Activated CD4-positive, alpha-beta T cell treated with anti-CD3 and anti-CD28 coated beads, Interleukin-2, amount 50 U/mL, for 48 hours (primary cell): ENCODE measurements around the gene PDE1A.

Experiments
- DNase-seq, 2 experiments: peaks; one replicate each; pipeline ENCODE4 v3.0.0-alpha.2; 2020

PDE1A gene

DNA sequence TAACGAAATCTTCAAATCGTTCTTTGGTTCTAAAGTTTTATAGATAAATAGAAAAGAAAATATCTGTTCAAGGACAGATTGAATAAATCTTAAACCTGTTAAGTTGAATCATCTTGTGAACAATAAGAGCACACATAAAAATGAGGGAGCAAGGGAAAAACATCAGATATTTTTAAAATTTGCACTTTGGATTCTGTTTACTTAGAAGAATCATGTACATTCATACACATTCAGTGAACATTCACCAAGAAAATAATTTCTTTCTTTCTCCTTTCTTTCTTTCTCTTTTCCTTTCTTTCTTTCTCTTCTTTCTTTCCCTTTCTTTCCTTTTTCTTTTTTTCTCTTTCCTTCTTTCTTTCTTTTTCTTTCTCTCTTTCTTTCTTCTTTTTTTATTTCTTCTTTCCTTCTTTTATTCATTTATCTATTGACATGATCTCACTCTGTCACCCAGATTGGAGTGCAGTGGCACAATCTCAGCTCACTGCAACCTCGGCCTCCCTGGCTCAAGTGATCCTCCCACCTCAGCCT, 164.9 kb downstream of the PDE1A start:
- DNase-seq, result no peak

DNA sequence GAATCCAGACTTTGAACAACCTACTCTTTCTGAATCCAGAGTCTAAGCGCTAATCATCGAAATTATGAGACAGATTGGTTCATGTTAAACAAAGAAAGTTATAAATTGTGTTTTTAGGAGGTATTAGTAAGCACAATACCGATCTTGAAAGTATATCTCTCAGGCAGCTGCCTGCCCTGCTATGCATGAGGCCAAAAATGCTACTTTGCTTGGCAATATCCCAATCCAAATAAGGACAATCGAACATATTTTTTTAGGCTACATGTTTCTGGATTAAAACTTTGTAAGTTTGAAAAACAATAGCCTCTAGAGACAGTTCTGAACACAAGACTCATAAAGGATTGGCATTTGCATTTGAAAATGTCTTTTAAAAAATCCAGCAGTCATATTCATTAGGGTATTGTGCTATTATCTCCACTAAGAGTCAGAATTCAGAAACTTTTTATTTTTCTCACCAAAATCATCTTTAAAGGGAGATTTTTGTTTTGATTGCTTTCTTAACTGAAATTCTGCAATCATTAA, 167.1 kb downstream of the PDE1A start:
- DNase-seq, result no peak

DNA sequence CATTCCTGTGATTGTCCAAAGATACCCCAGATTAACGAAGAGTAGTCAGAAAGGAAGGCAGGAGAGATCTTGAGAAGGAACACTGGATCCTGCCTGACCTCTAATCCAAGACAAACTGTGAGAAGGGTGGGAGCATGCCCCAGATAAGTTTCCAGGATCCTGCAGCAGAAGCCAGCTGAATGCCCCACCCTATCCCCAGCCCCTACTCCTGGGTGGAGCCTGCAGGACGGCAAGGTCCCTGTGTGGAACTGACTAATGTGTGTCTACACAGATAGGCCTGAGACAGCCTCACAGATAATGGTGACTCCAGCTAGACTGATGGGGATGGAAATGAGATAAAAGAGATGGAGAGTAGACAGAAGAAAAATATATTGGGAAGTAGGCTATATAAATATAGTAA, 174.3 kb downstream of the PDE1A start:
- DNase-seq, result no peak

DNA sequence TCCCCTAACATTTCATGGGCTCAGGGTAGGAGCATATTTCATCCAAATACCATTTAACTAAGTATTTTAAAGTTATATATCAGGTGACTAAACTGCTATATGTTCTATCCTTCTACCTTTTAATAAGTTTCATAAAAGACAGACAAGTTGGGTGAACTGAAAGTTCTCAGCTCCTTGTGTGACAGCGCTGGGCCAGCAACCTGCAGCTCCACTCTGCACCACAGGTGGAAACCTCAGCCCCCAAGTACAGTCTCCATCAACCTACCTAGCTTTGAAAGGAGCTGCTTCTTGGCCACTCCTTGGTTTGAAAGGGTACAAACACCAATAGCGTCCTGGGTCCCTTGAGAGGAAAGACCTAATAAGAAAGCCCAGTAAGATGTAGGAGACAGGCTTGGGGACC, 177.9 kb downstream of the PDE1A start:
- DNase-seq, result no peak

DNA sequence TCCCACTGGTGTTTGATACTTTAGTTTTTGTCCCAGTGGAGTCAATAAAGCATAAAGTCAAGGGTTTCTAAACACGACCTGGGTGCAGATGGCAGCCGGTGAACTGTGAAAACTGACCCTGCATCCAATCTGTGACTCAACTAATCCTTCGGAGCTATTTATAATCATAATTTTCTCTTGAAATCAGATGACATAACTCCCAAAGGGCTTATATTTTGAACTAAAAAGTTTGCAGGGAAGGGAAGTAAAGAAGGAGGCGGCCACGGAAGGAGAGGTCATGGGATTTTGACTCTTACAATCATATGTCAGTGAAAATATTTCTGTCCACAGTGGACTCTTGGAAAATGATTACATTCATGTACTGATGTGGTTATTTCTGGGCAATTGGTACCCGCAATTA, 178.5 kb downstream of the PDE1A start:
- DNase-seq, result no peak

GRCh38 chr2:182247831-182248230, 179.0 kb downstream of the PDE1A start:
- no peak for DNase-seq

- DNase-seq, result no peak
Measured at GRCh38 chr2:182245963-182246362, 180.9 kb downstream of the PDE1A start.

- no peak for DNase-seq
Measured at GRCh38 chr2:182242609-182243008, 184.2 kb downstream of the PDE1A start.

- no peak for DNase-seq
Measured at GRCh38 chr2:182241936-182242335, 184.9 kb downstream of the PDE1A start.

DNA sequence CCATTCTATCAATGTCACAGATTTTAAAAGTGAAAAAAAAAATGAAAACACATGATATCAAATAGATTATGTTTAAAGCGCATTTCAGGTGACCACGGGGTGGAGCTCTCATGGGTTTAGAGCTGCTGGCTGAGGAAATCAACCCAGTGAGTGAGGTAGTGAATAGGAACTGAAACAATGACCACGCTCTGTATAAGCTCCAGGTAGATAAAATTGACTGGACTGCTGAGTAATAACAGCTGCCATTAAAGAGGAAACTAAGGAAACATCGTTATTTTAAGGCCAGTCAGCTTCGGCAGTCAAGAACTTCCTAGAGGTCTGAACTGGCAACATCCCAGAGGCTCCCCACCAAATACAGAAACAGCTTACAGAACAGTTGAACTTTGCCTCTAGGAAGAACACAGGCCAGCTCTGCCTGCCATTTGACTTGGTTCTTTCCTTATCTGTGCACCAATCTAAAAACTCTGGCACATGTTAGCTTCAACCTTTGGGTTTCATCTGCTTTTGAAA, 185.9 kb downstream of the PDE1A start:
- peak; percentile 5 to 14 for DNase-seq

- no peak for DNase-seq
Measured at GRCh38 chr2:182230561-182230960, 196.3 kb downstream of the PDE1A start.

- DNase-seq, result no peak
Measured at GRCh38 chr2:182229297-182229696, 197.5 kb downstream of the PDE1A start.

DNA sequence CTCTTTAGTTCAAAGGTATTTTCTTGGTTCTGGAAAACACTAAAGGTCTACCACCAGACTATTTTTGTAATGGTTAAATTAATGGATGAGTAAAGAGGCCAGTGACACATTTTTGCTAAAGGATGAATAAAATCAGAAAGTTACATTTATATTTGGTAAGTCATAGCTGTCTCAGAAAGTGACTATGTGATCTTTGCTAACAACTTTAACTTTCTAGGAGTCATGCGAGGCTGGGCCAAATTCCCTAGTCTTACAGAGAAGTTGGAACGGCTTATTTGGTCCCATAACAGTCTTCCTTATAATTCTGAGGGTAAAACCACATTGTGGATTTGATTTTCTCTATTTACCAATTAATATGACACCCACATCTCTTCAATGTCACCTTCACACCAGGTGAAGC, 198.1 kb downstream of the PDE1A start:
- DNase-seq, result no peak

- no peak for DNase-seq
Measured at GRCh38 chr2:182228073-182228473, 198.8 kb downstream of the PDE1A start.

DNA sequence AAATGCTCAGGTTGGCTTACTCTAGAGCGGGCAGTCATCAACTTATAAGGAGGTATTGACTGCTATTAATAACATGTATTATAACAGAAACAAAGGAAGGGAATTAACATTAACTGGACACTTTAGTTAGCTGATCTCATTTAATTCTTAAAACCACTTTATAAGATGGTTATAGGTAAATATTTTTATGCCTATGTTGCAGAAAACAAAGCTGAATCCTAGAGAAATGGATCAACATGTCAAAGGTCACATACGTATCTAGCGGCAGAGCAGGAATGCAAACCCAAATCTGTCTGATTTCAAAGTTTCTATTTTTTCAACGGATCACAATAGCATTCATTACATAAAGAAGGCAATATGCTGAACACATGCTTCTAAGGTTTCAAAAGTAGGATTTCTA, 200.0 kb downstream of the PDE1A start:
- DNase-seq, result no peak

DNA sequence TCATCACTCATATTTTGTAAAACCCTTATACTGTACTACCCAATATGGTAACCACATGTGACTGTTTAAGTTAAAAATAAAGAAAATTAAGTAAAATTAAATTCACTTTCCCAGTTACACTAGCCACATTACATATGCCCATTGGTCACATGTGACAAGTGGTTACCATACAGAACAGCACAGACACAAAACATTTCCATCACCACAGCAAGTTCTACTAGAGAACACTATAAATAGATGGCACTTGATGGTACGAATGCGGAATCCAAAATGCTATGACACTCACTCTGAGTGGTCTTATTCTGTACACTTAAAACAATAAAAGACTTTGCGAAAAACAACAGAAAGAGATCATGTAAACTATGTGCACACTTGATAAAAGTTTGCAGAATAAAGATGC, 202.2 kb downstream of the PDE1A start:
- no peak for DNase-seq

DNA sequence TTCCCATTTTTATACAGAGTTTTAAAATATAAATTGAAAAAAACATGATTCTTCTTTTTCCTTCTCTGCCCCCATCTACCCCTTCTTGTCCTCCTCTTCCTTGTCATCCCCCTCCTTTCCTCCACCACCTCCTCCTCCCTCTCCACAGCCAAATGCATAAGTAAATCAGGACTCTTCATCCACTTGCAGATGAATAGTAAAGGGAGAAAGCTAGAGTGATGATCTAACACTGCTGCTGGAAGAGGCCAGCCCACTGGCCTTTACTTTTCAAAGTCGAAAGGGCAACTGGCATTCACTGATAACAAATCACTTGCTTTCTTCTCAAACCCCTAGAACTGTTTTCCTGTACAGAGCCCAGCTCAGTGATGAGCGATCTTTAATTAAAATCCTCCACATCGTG, 205.8 kb downstream of the PDE1A start:
- no peak for DNase-seq

DNA sequence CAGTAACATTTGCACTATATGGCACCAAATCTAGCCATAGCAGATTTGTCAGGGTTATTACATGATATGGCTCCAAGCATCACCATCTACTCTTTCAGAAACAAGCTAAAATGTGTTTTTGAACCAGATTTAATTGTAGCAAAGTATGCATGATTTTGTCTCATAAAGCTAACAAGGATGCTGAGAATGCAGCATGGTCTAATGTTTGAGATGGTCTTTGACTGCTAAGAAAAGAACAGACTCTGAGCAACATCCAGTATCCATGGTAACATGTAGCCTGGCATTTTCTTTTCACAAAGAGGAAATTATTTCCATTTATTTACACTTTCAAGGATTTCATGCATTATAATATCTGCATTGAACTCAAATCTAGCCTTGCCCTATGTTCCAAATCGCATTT, 206.5 kb downstream of the PDE1A start:
- no peak for DNase-seq

GRCh38 chr2:182210669-182211068, 216.2 kb downstream of the PDE1A start:
- DNase-seq, result no peak

DNA sequence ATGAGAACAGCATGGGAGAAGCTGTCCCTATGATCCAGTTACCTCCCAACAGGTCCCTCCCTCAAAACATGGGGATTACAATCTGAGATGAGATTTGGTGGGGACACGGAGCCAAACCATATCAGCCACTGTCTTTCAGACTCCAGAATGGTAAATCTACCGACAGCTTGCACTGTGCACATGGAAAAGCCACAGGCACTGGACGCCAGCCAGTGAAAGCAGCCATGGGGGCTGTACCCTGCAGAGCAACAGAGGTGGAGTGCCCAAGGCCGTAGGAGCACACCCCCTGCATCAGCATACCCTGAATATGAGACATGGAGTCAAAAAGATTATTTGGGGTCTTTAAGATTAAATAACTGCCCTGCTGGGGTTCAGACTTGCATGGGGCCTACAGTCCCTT, 218.4 kb downstream of the PDE1A start:
- DNase-seq, result no peak

- no peak for DNase-seq
Measured at GRCh38 chr2:182207049-182207746, 219.6 kb downstream of the PDE1A start.

GRCh38 chr2:182197529-182197928, 229.3 kb downstream of the PDE1A start:
- no peak for DNase-seq

GRCh38 chr2:182193291-182193690, 233.5 kb downstream of the PDE1A start:
- DNase-seq, result no peak

- DNase-seq, result no peak
Measured at GRCh38 chr2:182191061-182191460, 235.8 kb downstream of the PDE1A start.

- DNase-seq, result no peak
Measured at GRCh38 chr2:182187130-182187529, 239.7 kb downstream of the PDE1A start.
